ENCODE measurements around the gene FGF23.

DNA sequence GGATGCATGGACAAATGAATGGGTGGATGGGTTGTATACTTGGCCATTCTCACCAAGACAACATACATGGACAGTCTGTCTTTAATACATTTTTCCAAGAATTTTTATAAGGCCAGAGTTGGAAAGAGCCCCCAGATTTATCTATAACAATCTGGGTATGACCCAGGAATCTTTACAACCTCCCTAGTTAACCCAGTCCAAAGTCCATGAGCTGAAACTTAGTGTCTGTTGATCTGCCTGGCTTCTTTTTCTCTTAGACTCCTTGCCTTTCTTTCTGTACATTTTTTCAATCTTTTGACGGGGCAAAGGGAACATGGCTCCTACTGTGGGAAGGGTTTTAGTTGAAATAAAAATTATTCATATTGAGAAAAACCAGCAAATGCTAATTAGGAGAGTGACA is 740 bp downstream of the FGF23 start:
- TF ChIP-seq, protein P1, sequence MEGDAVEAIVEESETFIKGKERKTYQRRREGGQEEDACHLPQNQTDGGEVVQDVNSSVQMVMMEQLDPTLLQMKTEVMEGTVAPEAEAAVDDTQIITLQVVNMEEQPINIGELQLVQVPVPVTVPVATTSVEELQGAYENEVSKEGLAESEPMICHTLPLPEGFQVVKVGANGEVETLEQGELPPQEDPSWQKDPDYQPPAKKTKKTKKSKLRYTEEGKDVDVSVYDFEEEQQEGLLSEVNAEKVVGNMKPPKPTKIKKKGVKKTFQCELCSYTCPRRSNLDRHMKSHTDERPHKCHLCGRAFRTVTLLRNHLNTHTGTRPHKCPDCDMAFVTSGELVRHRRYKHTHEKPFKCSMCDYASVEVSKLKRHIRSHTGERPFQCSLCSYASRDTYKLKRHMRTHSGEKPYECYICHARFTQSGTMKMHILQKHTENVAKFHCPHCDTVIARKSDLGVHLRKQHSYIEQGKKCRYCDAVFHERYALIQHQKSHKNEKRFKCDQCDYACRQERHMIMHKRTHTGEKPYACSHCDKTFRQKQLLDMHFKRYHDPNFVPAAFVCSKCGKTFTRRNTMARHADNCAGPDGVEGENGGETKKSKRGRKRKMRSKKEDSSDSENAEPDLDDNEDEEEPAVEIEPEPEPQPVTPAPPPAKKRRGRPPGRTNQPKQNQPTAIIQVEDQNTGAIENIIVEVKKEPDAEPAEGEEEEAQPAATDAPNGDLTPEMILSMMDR (optimal IDR thresholded peaks at IDR 0.05 in 1 of 3, IDR thresholded peaks at IDR 0.05 in 1 of 3, conservative IDR thresholded peaks at IDR 0.05 in 1 of 3; ENCODE audit: extremely low read depth in 1 of 3, insufficient read depth in 2 of 3, low read length in 3 of 3) = no peak
- TF ChIP-seq EZH2 (IDR thresholded peaks at IDR 0.05; ENCODE audit: low read length) = no peak
